DND-41 (cell line): ENCODE data around the gene DAG1.

Experiments
- CTCF ChIP-seq: IDR thresholded peaks from 2 replicates; pipeline ENCODE4 v1.5.1; 2012; ENCODE audit warnings: borderline replicate concordance, low read length, moderate library complexity, mild to moderate bottlenecking; ENCODE audit not compliant: poor library complexity, severe bottlenecking; ENCODE audit errors: extremely low read depth
- EZH2 ChIP-seq: IDR thresholded peaks from 3 replicates; pipeline ENCODE4 v1.6.1; 2012; ENCODE audit warnings: borderline replicate concordance, low read depth, mild to moderate bottlenecking, moderate library complexity, low read length, inconsistent platforms; ENCODE audit not compliant: severe bottlenecking

- TF ChIP-seq CTCF (no peak), EZH2 (no peak)
These were observed 61.6 kb downstream of the DAG1 start for GRCh38 chr3:49531715-49532114.
